ENCODE data around the gene RAB9B.

- TF ChIP-seq CTCF (IDR thresholded peaks at IDR 0.05; ENCODE audit: low read depth, low read length) (no peak), POLR2A (IDR thresholded peaks at IDR 0.05; ENCODE audit: extremely low read depth, insufficient read length) (no peak), MYC (IDR thresholded peaks at IDR 0.05; ENCODE audit: low read depth, low read length) (no peak)
Observed at GRCh38 chrX:103800318-103800717, 31.7 kb downstream of the RAB9B start.

All from NB4 (cell line).